Mucosa of gallbladder (tissue), 1 donor: ENCODE measurements around the gene ADAMTS17. TPM values are rescaled to one million over a fixed set of nuclear protein-coding genes. Genes with fewer than 3 reads are reported as not detected.
A peak's percentile ranks its signal among the peaks of the same experiment; 100 is the strongest.

Experiments
- DNase-seq: peaks from one replicate; pipeline ENCODE4 v3.0.0-alpha.2; 2020; ENCODE audit warnings: low spot score
- total RNA-seq: library from RNA; stranded (reverse); gene quantifications from one replicate; pipeline ENCODE4 v1.2.1, GENCODE V29; 2021
- donor health status: DM: no; HTN: no; CAD: no.

The ADAMTS17 gene
- total RNA-seq, 1 donor from 2014 or later = 3.6 TPM

DNA sequence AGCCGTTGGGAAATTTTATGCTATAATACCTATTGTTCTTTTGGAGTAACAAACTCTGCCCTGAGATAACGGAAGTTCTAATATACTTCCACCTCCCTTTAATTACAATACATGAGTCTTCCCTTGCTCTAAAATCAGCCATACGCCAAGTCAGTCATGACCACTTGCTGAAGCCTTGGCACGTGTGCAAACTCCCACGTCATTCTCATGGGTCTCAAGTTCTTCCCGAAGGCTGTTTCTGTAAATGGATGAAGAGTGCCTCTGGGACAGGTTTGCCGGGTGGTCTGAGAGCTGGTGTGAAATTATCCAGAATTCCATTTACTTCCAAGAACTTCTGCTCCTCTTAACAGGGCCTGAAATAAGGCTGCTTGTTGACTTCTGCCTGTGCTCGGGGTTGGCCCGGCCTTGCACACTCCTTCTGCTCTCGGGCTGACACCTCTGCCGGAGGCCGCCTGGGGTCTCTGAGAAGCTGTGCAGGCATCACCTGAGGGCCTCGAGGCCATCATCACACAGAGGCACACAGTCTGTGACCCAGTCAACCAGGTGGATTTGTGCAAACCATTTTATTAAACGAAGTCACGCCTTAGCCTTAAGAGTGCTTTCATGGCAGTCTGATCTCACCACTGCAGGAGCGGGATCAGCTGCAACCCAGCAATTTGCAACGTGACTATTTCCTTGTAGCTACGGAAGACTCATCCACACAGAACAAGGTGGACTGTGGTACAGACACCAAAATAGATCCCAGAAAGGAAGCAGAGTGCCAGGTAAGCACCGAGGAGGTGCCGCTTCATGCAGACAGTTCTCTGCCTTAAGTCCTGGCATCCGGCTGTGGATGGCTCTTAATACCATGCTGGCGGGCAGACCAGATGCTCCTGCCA lies 120.1 kb downstream of the ADAMTS17 start:
- no peak for DNase-seq

DNA sequence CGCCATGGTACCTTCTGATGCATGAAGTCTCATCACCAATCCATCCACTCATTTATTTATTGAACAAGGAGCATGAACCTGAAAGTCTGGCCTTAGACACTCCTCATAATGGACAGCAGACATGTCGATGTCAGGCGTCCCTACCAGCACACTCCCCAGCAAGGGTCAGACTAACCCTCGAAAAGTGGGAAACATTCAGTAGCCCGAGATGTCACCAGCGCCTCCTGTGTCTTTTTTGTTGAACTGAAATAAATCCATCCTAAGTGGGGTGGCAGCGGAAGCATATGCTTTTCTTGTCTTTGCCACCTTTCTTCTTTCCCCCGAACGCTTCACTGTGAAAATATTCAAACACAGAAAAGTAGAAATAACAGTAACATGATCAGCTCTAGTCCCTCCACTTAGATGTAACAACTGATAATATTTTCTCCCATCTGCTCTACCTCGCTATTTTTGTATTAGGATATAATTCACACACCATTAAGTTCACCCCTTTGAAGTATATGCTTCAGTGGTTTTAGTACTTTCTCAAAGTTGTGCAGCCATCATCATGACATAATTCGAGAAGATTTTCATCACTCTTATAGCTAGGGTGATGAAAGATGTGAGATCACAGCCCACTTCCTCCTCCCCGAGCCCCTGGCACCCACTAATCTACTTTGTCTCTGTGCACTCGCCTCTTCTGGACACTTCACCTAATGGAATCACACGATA lies 121.6 kb downstream of the ADAMTS17 start:
- DNase-seq = no peak

DNA sequence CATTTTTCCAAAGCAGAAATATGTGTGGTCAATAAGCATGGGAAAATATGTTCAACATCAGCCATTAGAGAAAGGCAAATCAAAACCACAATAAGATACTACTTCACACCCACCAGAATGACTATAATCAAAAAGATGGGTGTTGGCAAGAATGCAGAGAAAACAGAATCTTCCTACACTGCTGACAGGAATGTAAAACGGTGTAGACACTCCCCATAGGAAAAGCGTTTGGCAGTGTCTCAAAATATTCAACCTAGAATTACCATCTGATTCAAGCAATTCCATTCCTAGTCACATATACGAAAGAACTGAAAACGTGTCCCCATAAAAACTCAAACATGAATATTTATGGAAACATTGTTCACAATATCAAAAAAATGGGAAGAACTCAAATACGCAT lies 123.3 kb downstream of the ADAMTS17 start:
- no peak for DNase-seq

DNA sequence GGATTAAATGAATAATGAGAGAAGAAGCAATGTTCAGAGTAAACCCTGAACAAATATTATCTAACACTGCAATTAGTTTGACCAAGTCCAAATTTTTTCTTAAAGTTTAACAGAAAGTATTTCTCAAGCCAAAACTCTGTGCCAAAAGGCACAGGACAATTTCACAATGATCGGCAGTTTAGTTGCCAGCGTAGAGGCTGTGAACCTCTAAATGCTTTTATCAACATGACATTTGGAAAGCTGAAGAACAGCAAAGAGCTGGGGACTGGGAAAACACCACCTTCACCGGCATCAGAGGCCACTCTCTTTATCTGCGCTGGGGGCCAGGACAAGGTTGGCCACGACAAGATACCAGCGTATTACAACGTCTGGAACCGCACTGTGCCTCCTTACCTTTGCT lies 125.6 kb downstream of the ADAMTS17 start:
- no peak for DNase-seq

DNA sequence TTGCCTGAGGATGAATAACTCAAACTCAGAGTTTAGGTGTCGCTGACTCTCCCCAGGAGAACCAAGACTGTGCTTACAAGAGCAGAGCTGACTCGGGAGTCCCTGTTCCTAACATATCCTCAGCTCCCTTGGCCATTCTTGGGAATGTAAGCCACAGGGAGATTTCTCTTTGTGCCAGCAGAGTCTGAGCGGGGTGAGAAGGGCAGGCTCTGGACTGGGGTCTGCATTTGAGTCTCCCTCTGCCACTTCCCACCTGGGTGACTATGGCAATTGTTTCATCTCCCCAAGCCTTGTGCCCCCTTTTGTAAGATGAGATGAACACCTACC lies 126.0 kb downstream of the ADAMTS17 start:
- DNase-seq = no peak

DNA sequence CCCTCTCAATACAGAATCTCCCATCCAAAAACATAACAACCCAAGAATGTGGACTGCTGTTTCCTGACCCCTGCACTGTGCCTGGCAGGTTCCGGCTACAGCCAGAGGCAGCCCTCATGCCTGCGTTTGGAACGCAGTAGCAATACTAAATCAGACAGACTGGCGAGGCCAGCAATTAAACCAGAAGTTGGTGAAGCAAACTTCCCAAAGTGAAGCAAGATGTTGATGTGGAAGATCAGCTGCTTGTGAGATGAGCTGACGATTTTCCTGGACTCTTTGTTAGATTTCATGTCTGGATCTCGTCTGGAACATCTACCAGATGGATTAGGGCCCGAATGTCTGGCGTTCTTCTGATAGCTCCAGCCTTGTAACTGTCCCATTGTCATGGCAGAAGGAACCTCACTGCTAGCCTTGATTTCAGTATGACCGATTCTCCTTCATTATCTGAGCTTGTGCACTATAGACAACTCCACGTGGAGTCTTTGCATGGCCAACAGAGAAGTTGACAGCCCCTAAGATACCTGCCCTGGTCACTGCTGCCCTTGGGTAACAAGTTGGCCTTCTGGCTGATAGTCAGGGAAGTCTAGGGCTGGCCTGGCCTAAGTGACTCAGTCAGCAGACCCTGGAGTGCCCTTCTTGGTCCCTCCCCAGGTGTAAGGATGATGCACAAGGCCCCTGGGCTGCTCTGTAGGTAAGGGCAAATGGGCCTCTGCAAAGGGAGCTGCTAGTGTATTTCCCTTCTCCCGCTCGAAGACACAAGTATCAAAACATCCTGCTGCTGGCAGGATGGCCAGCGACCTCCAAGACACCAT lies 126.5 kb downstream of the ADAMTS17 start:
- no peak for DNase-seq

DNA sequence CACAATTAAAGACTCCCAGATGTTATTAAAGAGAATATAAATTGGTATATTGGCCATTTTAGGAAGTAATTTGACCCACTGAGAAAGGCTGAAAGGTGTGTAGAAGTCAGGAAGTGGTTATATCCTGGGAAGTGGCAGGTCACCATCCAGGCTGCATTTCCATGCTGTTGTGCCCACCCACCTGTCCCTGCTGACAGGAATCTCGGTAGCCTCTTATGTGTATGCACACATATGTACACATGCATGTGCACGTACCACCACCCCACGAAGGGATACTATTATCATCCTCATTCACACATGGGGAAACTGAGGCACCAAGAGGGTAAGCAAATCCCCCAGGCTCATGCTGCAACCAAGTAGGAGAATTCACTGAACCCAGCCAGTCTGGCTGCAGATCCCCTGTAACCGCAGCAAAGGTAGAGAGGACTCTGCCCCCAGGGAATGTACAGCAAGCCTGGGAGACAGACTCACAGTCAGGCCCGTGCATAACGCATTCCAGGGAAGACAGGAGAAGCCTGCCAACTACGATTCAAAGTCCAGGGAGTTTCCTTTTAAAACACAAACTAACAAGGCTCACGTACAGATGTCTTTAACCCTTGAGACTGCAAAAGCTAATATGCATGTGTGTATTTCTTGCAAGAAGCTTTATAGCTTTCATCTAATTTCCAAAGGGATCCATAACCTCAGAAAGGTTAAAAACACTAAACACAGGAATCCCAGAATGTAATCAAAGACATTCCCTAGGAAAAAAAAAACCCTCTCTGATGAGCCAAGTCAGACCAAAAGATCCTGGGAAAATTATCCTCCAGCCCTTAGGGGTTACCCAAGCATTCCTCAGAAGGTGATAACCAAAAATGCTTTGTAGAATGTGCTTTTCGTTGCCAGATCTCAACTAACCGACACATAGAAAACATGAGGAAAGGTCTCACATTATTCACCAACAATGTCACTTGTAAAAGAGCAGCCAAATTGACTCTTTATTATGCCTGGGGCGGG lies 129.6 kb downstream of the ADAMTS17 start:
- peak; percentile 77 for DNase-seq

DNA sequence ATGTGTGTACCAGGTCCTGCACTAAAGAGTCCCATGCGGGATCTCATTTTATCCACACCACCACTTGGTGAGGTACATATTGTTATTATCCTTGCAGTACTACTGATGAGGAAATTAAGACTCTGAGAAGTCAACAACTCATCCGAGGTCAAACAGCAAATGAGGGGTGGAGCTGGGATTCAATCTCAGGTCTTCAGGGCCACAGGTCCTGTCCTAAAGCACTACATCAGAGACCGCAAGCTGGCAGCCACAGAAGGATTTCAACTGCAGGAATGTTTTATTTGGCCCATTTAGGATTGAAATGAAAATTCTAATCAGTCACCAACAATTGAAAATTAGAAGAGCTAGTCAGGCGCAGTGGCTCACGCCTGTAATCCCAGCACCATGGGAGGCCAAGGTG lies 131.4 kb downstream of the ADAMTS17 start:
- no peak for DNase-seq

DNA sequence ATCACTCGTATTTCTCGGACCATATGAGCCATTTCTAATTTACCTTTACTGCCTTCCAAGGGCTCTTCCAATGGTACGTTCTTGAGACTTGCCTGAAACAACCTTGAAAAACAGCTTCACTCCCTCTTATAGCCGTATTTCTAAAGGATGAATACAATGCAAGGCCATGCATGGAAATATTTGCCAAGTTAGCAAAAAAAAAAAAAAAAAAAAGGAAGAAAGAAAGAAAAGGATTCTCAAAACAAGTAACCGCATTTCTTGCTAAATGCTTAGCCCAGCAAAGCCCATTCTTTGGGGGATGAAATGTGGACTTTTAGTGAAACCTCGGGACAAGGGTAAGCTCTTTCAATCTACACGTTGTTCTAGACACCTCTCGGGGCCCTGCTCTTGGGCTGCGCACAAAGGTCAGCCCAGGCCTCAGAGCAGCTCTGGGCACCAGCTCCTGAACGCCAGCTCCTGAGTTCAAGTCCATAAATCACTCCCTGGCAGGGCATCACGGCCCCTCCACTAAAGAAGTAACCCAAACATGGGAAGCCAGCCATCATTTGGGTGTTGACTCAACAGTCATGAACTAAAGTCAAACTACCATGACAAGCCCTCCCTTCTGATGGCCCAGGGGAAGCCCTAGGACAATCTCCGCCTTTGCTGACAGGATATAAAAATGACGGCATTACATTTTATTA lies 132.7 kb downstream of the ADAMTS17 start:
- DNase-seq = no peak

DNA sequence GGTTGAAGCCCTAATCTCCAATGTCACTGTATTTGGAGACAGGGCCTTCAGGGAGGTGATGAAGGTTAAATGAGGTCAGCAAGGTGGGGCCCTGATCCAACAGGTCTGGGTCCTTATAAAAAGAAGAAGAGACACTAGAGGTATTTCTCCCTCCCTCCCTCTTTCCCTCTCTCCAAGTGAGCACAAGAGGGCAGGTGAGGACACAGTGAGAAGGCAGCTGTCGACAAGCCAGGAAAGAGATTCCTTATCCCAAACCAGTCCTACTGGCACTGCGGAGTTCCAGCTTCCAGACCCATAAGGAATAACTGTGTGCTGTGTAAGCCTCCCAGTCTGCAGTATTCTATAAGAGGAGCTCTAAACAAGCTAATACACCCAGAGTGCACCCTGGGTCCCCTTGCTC lies 134.7 kb downstream of the ADAMTS17 start:
- no peak for DNase-seq

DNA sequence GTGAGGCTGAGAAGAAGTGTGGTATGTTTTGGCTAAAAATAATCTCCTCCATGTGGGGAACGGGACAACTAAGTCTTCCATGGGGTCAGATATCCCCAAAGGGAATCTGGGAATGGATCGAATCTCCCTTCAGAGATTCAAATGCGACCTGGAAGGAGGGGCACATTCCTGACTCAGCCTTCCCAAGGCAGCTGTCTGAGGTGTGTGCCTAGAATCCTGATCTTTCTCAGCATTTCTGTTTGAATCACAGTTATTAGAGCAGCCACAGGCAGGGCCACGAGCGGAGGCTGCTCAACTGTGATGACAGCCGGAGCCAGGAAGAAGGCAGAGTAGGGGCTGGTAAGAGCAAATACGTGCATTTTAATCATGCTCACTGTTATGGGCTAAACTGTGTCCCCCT lies 135.1 kb downstream of the ADAMTS17 start:
- DNase-seq = no peak

DNA sequence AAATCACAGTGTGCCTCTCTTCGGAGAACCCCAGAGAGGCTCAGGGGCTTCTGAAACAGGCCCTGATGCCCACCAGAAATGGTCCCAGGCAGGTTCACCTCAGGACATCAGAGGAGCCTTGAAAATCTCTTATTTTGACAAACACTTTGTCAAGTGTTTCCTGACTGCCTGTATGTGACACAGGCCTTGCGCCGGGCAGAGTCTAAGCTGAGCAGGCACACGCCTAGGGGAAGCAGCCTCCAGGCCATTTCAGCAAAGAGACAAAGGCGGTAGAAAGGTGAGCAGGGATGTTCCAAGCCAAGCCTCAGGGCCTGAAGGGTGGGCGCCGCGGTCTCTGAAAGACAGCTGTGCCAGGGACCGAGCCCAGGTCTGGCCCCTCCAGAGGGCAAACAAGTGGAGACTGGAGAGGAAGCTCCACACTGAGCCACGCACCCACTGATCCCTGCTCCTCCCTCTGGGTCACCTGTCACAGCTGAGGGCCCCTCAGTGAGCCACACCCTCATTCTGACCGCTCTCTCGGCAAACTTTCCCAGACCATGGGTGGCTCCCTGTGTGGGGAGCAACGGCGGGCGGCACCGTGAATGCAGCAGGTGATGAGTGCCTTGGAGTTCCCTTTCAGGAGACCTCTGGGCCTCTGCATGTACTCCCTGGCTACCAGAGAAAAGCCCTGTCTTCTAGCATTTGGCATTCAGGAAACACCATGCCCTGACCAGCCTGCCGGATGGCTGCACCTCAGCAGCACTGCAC lies 136.1 kb downstream of the ADAMTS17 start:
- DNase-seq = no peak

DNA sequence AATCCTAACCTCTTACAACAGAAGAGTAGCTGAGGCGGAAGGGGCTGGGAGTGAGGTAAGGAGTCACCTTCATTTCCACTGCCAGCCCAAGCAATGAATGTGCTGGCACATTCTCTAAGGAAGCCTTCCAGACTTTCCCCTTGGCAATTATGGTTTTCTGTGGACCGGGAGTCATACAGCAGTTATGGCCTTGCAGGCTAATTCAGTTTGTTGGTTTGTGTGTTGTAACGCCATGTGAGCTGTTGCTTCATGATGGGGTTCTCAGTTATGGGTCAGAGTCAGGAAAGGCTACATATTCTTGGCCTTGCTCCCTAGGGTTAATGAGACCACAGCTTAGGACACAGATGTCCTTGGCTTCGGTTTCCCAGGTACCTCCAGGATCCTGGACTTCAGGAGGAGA lies 137.0 kb downstream of the ADAMTS17 start:
- DNase-seq = no peak

DNA sequence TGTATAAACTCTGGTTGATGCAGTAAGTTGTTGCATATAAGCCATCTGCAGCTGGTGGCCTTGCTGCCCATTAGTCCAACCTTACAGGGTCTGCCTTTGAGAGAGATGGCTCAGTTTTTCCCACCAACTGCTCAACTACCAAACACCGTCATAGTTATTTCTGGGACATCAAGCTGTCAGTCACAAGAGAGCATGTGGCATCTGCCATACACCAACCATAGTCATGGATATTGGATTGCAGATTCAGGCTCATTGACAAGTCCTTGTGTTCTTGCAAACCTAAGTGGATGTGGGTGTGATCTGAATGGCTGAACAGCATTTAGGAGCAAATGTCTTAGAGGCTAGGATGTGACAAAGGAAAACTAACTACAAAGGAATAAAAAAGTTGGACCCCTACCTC lies 137.6 kb downstream of the ADAMTS17 start:
- no peak for DNase-seq

DNA sequence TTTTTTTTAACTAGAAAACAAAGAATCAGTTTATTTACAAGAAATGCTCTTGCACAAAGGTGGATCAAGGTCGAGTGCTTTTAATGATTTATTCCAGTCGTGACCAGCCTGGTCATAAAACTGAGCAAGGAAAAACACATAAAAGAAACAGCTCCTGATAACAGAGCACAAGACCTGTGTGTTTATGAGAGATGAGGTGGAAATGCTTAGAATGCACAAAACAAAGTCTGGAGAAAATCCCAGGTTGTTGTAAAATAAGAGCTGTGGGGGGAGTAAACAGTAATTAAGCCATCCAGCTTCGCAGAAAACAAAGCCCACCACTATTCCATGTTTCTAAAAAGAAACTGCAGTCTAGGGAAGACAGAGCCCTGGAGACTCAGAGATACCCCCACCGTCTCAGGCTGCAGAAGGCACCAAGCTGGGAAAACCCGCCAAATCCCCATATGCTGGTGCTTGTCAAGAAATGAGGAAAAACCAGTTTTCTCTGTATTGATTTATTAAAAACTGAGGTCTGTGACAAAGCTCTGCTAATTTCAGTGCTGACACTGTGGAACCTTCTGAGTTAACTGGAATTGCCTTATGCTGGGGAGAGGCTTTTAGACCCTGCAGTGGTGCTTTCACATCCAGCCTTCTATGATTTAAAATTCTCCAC lies 139.3 kb downstream of the ADAMTS17 start:
- DNase-seq = no peak

DNA sequence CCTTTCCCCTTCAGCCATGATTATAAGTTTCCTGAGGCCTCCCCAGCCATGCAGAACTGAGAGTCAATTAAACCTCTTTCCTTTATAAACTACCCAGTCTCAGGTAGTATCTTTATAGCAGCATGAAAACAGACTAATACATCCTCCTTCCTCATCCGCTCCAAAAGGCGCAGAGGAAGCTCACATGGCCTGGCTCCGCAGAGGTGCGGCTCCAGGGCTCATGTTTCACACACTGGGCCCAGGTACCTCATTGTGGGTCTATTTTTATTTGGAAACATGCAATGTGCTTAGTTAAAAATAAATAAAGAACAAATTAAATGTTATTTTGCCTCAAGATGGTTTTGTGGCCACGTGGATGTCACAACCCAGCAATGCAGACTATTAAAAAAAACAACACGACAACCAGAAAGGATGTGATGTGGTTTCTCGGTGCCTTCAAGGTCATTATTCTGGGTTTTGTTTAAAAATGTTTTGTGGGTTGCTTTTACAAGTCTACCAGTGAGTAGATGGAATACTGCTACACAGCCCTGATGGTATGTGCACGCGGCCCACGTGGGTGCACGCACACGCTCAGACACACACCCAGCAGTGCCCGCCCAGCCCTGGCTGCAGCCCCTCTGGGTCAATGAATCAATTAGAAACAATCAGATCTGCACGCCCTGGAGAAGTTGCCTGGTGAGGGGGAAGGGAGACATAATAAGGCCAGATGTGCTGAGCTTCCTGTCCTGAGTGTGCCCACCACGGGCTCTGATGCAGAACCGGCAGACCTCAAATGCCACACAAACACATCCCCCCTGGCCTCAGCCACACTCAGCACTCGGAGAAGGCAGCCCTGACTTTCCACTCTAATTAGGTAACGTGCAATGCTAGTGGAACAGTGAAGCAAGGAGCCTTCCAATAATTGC lies 140.1 kb downstream of the ADAMTS17 start:
- DNase-seq = no peak

DNA sequence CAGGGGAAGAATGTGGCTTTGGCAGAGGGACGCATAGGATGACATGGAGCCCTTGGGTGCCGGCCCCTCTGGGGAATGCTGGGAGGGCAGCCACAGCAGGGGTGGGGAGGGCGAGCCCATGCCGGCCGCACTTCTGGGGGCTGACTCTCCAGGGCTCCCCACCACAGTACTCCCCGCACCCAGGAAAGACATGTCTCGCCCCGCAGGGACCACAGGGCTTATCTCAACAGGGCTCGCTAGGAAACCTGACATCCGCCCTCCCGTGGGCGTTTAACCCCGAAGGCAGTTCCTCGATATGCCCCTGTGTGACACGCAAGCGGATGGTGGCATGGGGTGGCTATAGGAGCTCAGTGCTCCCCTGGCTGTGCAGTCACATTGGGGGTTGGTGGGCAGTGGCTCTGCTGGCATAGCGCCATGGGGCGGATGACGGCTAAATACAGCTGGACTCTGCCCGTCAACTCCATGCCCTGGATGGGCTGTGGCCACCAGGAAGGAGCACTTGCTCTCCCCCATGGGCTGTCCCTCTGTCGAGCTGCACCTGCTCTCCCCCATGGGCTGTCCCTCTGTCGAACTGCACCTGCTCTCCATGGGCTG lies 141.4 kb downstream of the ADAMTS17 start:
- no peak for DNase-seq

DNA sequence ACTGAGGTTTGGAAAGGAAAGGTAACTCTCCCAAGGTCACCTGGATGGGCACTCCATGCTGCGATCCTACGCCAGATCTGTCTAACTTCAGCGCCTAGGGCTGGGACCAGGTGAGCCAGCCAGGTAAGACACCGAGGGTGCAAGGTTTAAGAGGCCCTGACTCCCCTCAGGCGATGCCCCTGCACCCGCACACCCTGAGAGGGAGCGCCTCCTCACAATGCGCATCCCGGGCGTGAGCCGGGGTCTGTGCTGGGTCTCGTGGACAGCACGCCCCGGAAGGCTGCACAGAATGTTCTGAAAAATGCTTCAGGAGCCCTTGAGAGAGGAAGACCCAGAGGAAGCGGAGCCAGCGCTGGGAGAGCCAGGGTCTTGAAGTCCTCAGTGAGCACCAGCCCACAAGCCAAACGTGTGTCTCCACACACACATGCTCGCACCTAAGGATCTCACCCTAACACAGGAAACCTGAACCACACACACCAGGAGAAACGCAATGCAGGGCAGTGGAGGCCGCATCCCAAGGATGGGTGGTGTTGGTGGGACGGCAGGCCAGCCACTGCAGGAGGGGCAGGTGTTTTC lies 142.0 kb downstream of the ADAMTS17 start:
- DNase-seq = no peak
